SK-N-SH (cell line): ENCODE measurements around the gene KRT75. TPM values are rescaled to one million over a fixed set of nuclear protein-coding genes. Genes with fewer than 3 reads are reported as not detected.

Experiments used
- CTCF ChIA-PET: fragments of 300-600, 350-600 bp; formaldehyde crosslinking; extraction: SDS; loops from one replicate; lab custom pipeline; 2021; lab: Yijun Ruan, JAX
- POLR2A ChIA-PET: fragments of 350-600 bp; sonication (Branson Sonifier 250); formaldehyde crosslinking; extraction: SDS; loops from one replicate; lab custom pipeline; 2020; ENCODE audit warnings: antibody characterized with exemption, inconsistent platforms; lab: Yijun Ruan, JAX
- DNase-seq: peaks from one replicate; pipeline ENCODE4 v3.0.0; 2012
- H2AFZ ChIP-seq: fragments of 200-600 bp; sonication (generic); 2 replicates; pipeline ENCODE4 v1.8.1; 2016; ENCODE audit warnings: antibody characterized with exemption, mild to moderate bottlenecking, low read depth
- H3F3A ChIP-seq: fragments of 200-600 bp; sonication (generic); replicated peaks from 2 replicates; pipeline ENCODE3; 2016; ENCODE audit warnings: antibody characterized with exemption, mild to moderate bottlenecking; ENCODE audit not compliant: insufficient read depth
- H3K27ac ChIP-seq, 2 experiments: fragments of 200-500 bp in 1 of 2; fragments of 200-600 bp in 1 of 2; sonication (Bioruptor generic) in 1 of 2; sonication (generic), shearing (Covaris generic) in 1 of 2; 2 replicates each; pipeline versions ENCODE4 v1.5.1 to v1.6.1; 2014 to 2016; ENCODE audit warnings: low read depth in 2 of 2, inconsistent platforms in 1 of 2, low read length in 1 of 2, mild to moderate bottlenecking in 1 of 2, mixed read lengths in 1 of 2
- H3K27me3 ChIP-seq: fragments of 200-600 bp; sonication (generic), shearing (Covaris generic); 2 replicates; pipeline ENCODE4 v1.6.1; 2016; ENCODE audit warnings: mixed run types; ENCODE audit not compliant: insufficient read depth
- H3K36me3 ChIP-seq, 2 experiments: fragments of 200-500 bp in 1 of 2; fragments of 200-600 bp in 1 of 2; sonication (Bioruptor generic) in 1 of 2; sonication (generic) in 1 of 2; replicated peaks in 1 of 2; 2 replicates each; pipeline versions ENCODE3 to v1.5.1; 2014 to 2016; ENCODE audit warnings: low read length in 1 of 2, mild to moderate bottlenecking in 1 of 2; ENCODE audit not compliant: insufficient read depth in 2 of 2, control insufficient read depth in 1 of 2
- H3K4me1 ChIP-seq, 2 experiments: fragments of 200-500 bp in 1 of 2; fragments of 200-600 bp in 1 of 2; sonication (Bioruptor generic) in 1 of 2; sonication (generic), shearing (Covaris generic) in 1 of 2; 2 replicates each; pipeline versions ENCODE4 v1.5.1 to v1.6.1; 2014 to 2016; ENCODE audit warnings: low read depth in 1 of 2, low read length in 1 of 2, mixed run types in 1 of 2; ENCODE audit not compliant: insufficient read depth in 2 of 2, control insufficient read depth in 1 of 2
- H3K4me2 ChIP-seq: fragments of 200-600 bp; sonication (generic), shearing (Covaris generic); 2 replicates; pipeline ENCODE4 v1.6.1; 2017; ENCODE audit warnings: mixed run types
- H3K4me3 ChIP-seq, 2 experiments: fragments of 200-500 bp in 1 of 2; fragments of 200-600 bp in 1 of 2; sonication (Bioruptor generic) in 1 of 2; sonication (generic), shearing (Covaris generic) in 1 of 2; 2 replicates each; pipeline versions ENCODE4 v1.5.1 to v1.8.1; 2014 to 2016; ENCODE audit warnings: low read depth in 2 of 2, inconsistent platforms in 1 of 2, low read length in 1 of 2, mild to moderate bottlenecking in 1 of 2, mixed read lengths in 1 of 2, moderate library complexity in 1 of 2
- H3K79me2 ChIP-seq: fragments of 200-600 bp; sonication (generic); 2 replicates; pipeline ENCODE4 v1.8.1; 2017; ENCODE audit warnings: mild to moderate bottlenecking; ENCODE audit not compliant: insufficient read depth
- H3K9ac ChIP-seq: fragments of 200-600 bp; sonication (generic); 2 replicates; pipeline ENCODE4 v1.6.1; 2017; ENCODE audit warnings: mixed run types
- H3K9me2 ChIP-seq: fragments of 200-600 bp; sonication (generic); 2 replicates; pipeline ENCODE4 v1.6.1; 2017; ENCODE audit warnings: mixed run types
- H3K9me3 ChIP-seq: fragments of 200-600 bp; sonication (generic); 2 replicates; pipeline ENCODE4 v1.6.1; 2017; ENCODE audit warnings: mixed run types, mild to moderate bottlenecking, moderate library complexity
- H4K20me1 ChIP-seq: fragments of 200-600 bp; sonication (generic); 2 replicates; pipeline ENCODE4 v1.6.1; 2017; ENCODE audit warnings: mild to moderate bottlenecking, mixed run types; ENCODE audit not compliant: insufficient read depth
- ELF1 ChIP-seq: IDR thresholded peaks from 2 replicates; pipeline ENCODE4 v1.4.0; 2012
- FOSL2 ChIP-seq: IDR thresholded peaks from 2 replicates; pipeline ENCODE4 v1.4.0; 2012; ENCODE audit warnings: low read depth, mild to moderate bottlenecking, moderate library complexity, borderline replicate concordance
- FOXM1 ChIP-seq: IDR thresholded peaks from 2 replicates; pipeline ENCODE4 v1.4.0; 2012; ENCODE audit warnings: low read depth, mild to moderate bottlenecking
- GABPA ChIP-seq: IDR thresholded peaks from 2 replicates; pipeline ENCODE4 v1.4.0; 2012; ENCODE audit warnings: low read depth, mild to moderate bottlenecking
- IRF3 ChIP-seq: fragments of 150-350 bp; IDR thresholded peaks from 2 replicates; pipeline ENCODE4 v1.6.1; 2016; ENCODE audit warnings: mild to moderate bottlenecking, low read depth, low read length
- JUND ChIP-seq: IDR thresholded peaks from 2 replicates; pipeline ENCODE4 v1.4.0; 2012
- MAX ChIP-seq: IDR thresholded peaks from 2 replicates; pipeline ENCODE4 v1.4.0; 2012; ENCODE audit warnings: low read depth
- MEF2A ChIP-seq: IDR thresholded peaks from 2 replicates; pipeline ENCODE4 v1.4.0; 2012; ENCODE audit warnings: low read depth, borderline replicate concordance
- MXI1 ChIP-seq: IDR thresholded peaks from 2 replicates; pipeline ENCODE4 v1.6.1; 2012; ENCODE audit warnings: mild to moderate bottlenecking, low read depth, low read length, improper control_type of control experiment
- NRF1 ChIP-seq: IDR thresholded peaks from 2 replicates; pipeline ENCODE4 v1.6.1; 2012; ENCODE audit warnings: low read depth, mild to moderate bottlenecking, low read length
- SIN3A ChIP-seq: IDR thresholded peaks from 2 replicates; pipeline ENCODE4 v1.6.1; 2012; ENCODE audit warnings: low read depth, mild to moderate bottlenecking, low read length, moderate library complexity, borderline replicate concordance
- SMC3 ChIP-seq: IDR thresholded peaks from 2 replicates; pipeline ENCODE4 v1.6.1; 2012; ENCODE audit warnings: low read depth, low read length, improper control_type of control experiment
- TCF12 ChIP-seq: IDR thresholded peaks from 2 replicates; pipeline ENCODE4 v1.4.0; 2012
- YY1 ChIP-seq: IDR thresholded peaks from 2 replicates; pipeline ENCODE4 v1.4.0; 2012; ENCODE audit warnings: low read depth, mild to moderate bottlenecking
- ZBTB33 ChIP-seq: IDR thresholded peaks from 2 replicates; pipeline ENCODE4 v1.4.0; 2012; ENCODE audit warnings: low read depth, borderline replicate concordance
- WGBS: methylation state at CpG from one replicate; pipeline ENCODE4 v1.1.6; 2017; ENCODE audit warnings: low lambda C conversion rate; 5-methylcytosine and 5-hydroxymethylcytosine counted together
- polyA plus RNA-seq, 3 experiments: library from polyadenylated mRNA; depleted of rRNA; stranded (reverse); fragments of >200 nt; gene quantifications; 2 replicates each; pipeline ENCODE4 v1.2.3, GENCODE V29; 2012
- TF ChIP-seq, protein P1 (sequence below): fragments of 200-600 bp; sonication (generic); IDR thresholded peaks from 2 replicates; pipeline ENCODE4 v1.6.1; 2017; ENCODE audit warnings: antibody characterized with exemption, mild to moderate bottlenecking, moderate library complexity

The KRT75 gene
- polyA plus RNA-seq, 1 of the 3 experiments (the other 2 are of a cell fraction) = not detected

- POLR2A ChIA-PET = interaction anchor here (0.6 kb wide), 1 partner anchor 12 kb away, joined by 3 read pairs; no protein-coding TSS in a partner anchor
- peaks cover 49% of the 10 kb centered on the region; the same call in 1 of the 2 replicates for H3K27me3 ChIP-seq
- no peaks in the 10 kb centered on the region for H3F3A ChIP-seq
- no peaks in the 10 kb centered on the region for H3K9me2 ChIP-seq
- no peaks in the 10 kb centered on the region for H4K20me1 ChIP-seq
- H3K27ac ChIP-seq = no peak overlapping the region
- no peaks in the 10 kb centered on the region for H3K9me3 ChIP-seq
- no peaks in the 10 kb centered on the region for H3K4me1 ChIP-seq
- H3K36me3 ChIP-seq = no peaks in the 10 kb centered on the region
- no peak for TF ChIP-seq MAX
- TF ChIP-seq, all 33 proteins: peak for 0
- 37% methylated on average over 2 of the region's 2 CpGs for WGBS
- H3K79me2 ChIP-seq = no peaks in the 10 kb centered on the region
- H3K4me3 ChIP-seq = no peak overlapping the region
- no peak overlapping the region for H3K4me2 ChIP-seq
- DNase-seq = no peak
- H2AFZ ChIP-seq = no peak overlapping the region
- H3K9ac ChIP-seq = no peak overlapping the region
- CTCF ChIA-PET = no interaction called here
These were observed 8.1 kb downstream of the KRT75 start for GRCh38 chr12:52426034-52426433.

- TF ChIP-seq IRF3 (no peak), TCF12 (no peak), FOSL2 (no peak), ELF1 (no peak), SMC3 (no peak), SIN3A (no peak), MXI1 (no peak), ZBTB33 (no peak), YY1 (no peak), JUND (no peak), NRF1 (no peak), GABPA (no peak), FOXM1 (no peak), MEF2A (no peak)
- TF ChIP-seq, protein P1, sequence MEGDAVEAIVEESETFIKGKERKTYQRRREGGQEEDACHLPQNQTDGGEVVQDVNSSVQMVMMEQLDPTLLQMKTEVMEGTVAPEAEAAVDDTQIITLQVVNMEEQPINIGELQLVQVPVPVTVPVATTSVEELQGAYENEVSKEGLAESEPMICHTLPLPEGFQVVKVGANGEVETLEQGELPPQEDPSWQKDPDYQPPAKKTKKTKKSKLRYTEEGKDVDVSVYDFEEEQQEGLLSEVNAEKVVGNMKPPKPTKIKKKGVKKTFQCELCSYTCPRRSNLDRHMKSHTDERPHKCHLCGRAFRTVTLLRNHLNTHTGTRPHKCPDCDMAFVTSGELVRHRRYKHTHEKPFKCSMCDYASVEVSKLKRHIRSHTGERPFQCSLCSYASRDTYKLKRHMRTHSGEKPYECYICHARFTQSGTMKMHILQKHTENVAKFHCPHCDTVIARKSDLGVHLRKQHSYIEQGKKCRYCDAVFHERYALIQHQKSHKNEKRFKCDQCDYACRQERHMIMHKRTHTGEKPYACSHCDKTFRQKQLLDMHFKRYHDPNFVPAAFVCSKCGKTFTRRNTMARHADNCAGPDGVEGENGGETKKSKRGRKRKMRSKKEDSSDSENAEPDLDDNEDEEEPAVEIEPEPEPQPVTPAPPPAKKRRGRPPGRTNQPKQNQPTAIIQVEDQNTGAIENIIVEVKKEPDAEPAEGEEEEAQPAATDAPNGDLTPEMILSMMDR = no peak
- ChIA-PET CTCF (no interaction called here), POLR2A (no interaction called here)
- no peaks in the 10 kb centered on the region for H3F3A ChIP-seq
- no peak for DNase-seq
- no peak overlapping the region for H3K9ac ChIP-seq
- WGBS = 54% methylated on average over 4 of the region's 5 CpGs
- H3K79me2 ChIP-seq = no peaks in the 10 kb centered on the region
- no peaks in the 10 kb centered on the region for H3K4me1 ChIP-seq
- no peak overlapping the region for H3K4me2 ChIP-seq
- H2AFZ ChIP-seq = no peak overlapping the region
- H3K36me3 ChIP-seq = no peaks in the 10 kb centered on the region
- H3K4me3 ChIP-seq = no peak overlapping the region
- H3K27ac ChIP-seq = no peak overlapping the region
- peaks cover 45% of the 10 kb centered on the region; the same call in 1 of the 2 replicates for H3K27me3 ChIP-seq
- no peaks in the 10 kb centered on the region for H3K9me2 ChIP-seq
- no peaks in the 10 kb centered on the region for H3K9me3 ChIP-seq
- H4K20me1 ChIP-seq = no peaks in the 10 kb centered on the region
These were observed 8.7 kb downstream of the KRT75 start for GRCh38 chr12:52425466-52425865.
